OCI-LY3 (cell line): ENCODE data around the gene TMEM178A.
A peak's percentile ranks its signal among the peaks of the same experiment; 100 is the strongest.

Experiments
- H2AFZ ChIP-seq: fragments of 200-600, 300-600 bp; shearing (Covaris generic); 2 replicates; pipeline ENCODE4 v1.6.0; 2014; ENCODE audit warnings: antibody characterized with exemption, low read depth, low read length
- H3K27ac ChIP-seq: fragments of 200-600, 300-600 bp; sonication (generic); 2 replicates; pipeline ENCODE4 v1.5.1; 2014; ENCODE audit warnings: mild to moderate bottlenecking, low read length, moderate library complexity, mixed read lengths
- H3K27me3 ChIP-seq: fragments of 200-600, 300-600 bp; sonication (generic); 2 replicates; pipeline ENCODE4 v1.6.1; 2014; ENCODE audit warnings: low read depth, low read length, mixed read lengths
- H3K36me3 ChIP-seq: fragments of 200-600, 300-600 bp; sonication (generic); replicated peaks from 2 replicates; pipeline ENCODE3; 2014; ENCODE audit warnings: low read depth, low read length, mixed read lengths
- H3K4me1 ChIP-seq: fragments of 300-600, 200-600 bp; sonication (generic); 2 replicates; pipeline ENCODE4 v1.6.1; 2014; ENCODE audit warnings: low read length, mixed read lengths
- H3K4me2 ChIP-seq: fragments of 200-600, 300-600 bp; sonication (generic); 2 replicates; pipeline ENCODE4 v1.6.1; 2014; ENCODE audit warnings: low read length, mixed read lengths
- H3K4me3 ChIP-seq: fragments of 300-600, 200-600 bp; sonication (generic); 2 replicates; pipeline ENCODE4 v1.5.1; 2014; ENCODE audit warnings: antibody characterized with exemption, mild to moderate bottlenecking, low read length, moderate library complexity
- H3K79me2 ChIP-seq: fragments of 300-600, 200-600 bp; shearing (Covaris generic); 2 replicates; pipeline ENCODE4 v1.6.1; 2014; ENCODE audit warnings: mild to moderate bottlenecking, low read length, mixed read lengths
- H3K9ac ChIP-seq: fragments of 300-600, 200-600 bp; shearing (Covaris generic); 2 replicates; pipeline ENCODE4 v1.6.0; 2014; ENCODE audit warnings: mild to moderate bottlenecking, low read length, moderate library complexity
- H3K9me3 ChIP-seq: fragments of 200-600, 300-600 bp; shearing (Covaris generic); 2 replicates; pipeline ENCODE4 v1.6.1; 2014; ENCODE audit warnings: low read length, mixed read lengths; ENCODE audit not compliant: insufficient read depth
- H4K20me1 ChIP-seq: fragments of 200-600, 300-600 bp; sonication (generic); 2 replicates; pipeline ENCODE4 v1.6.1; 2016; ENCODE audit warnings: low read length, mixed read lengths; ENCODE audit not compliant: insufficient read depth
- CTCF ChIP-seq: fragments of 200-600, 300-600 bp; sonication (generic); IDR thresholded peaks from 2 replicates; pipeline ENCODE4 v1.5.1; 2014; ENCODE audit warnings: antibody characterized with exemption, low read length, low read depth
- EZH2phosphoT487 ChIP-seq: fragments of 200-600 bp; shearing (Covaris generic); IDR thresholded peaks from 2 replicates; pipeline ENCODE4 v1.6.1; 2018; ENCODE audit warnings: antibody characterized with exemption, mixed run types, low read depth

Gene TMEM178A

GRCh38 chr2:39728941-39729351 lies 63.2 kb downstream of the TMEM178A start:
- no peak overlapping the region for H3K9ac ChIP-seq
- H3K4me1 ChIP-seq = no peaks in the 10 kb centered on the region
- H3K4me3 ChIP-seq = no peak overlapping the region
- H3K4me2 ChIP-seq = no peak overlapping the region
- H3K36me3 ChIP-seq = peaks cover 7% of the 10 kb centered on the region
- peaks cover 25% of the 10 kb centered on the region for H4K20me1 ChIP-seq
- TF ChIP-seq CTCF = peak; percentile 81
- TF ChIP-seq EZH2phosphoT487 = no peak
- H3K27me3 ChIP-seq = peaks cover under 1% of the 10 kb centered on the region; the same call in 1 of the 2 replicates
- H3K9me3 ChIP-seq = no peaks in the 10 kb centered on the region
- H2AFZ ChIP-seq = no peak overlapping the region
- no peak overlapping the region for H3K27ac ChIP-seq
- 0 out of 2 replicates have a peak, but pooled peaks cover under 1% of the 10 kb centered on the region for H3K79me2 ChIP-seq

- no peaks in the 10 kb centered on the region for H3K4me1 ChIP-seq
- H2AFZ ChIP-seq = no peak overlapping the region
- H3K27ac ChIP-seq = no peak overlapping the region
- TF ChIP-seq EZH2phosphoT487 = no peak
- H3K79me2 ChIP-seq = peaks cover 13% of the 10 kb centered on the region
- H3K9ac ChIP-seq = no peak overlapping the region
- H3K4me2 ChIP-seq = no peak overlapping the region
- peaks cover 38% of the 10 kb centered on the region for H4K20me1 ChIP-seq
- no peak overlapping the region for H3K4me3 ChIP-seq
- no peaks in the 10 kb centered on the region for H3K27me3 ChIP-seq
- no peaks in the 10 kb centered on the region for H3K9me3 ChIP-seq
- peaks cover 19% of the 10 kb centered on the region for H3K36me3 ChIP-seq
These were observed 64.6 kb downstream of the TMEM178A start for GRCh38 chr2:39730276-39730675.

GRCh38 chr2:39730685-39731302 lies 65.1 kb downstream of the TMEM178A start:
- Histone ChIP-seq H3K9ac (no peak overlapping the region), H4K20me1 (peaks cover 43% of the 10 kb centered on the region), H3K27me3 (no peaks in the 10 kb centered on the region), H3K4me2 (no peak overlapping the region), H3K4me1 (no peaks in the 10 kb centered on the region), H3K27ac (no peak overlapping the region), H2AFZ (no peak overlapping the region), H3K4me3 (no peak overlapping the region), H3K79me2 (peaks cover 18% of the 10 kb centered on the region), H3K9me3 (no peaks in the 10 kb centered on the region), H3K36me3 (peaks cover 24% of the 10 kb centered on the region)
- TF ChIP-seq CTCF (peak; percentile 78), EZH2phosphoT487 (no peak)

- no peak overlapping the region for H3K4me2 ChIP-seq
- no peak overlapping the region for H3K27ac ChIP-seq
- peaks cover 18% of the 10 kb centered on the region for H3K79me2 ChIP-seq
- H4K20me1 ChIP-seq = peaks cover 45% of the 10 kb centered on the region
- no peak for TF ChIP-seq CTCF
- TF ChIP-seq EZH2phosphoT487 = no peak
- no peak overlapping the region for H3K4me3 ChIP-seq
- no peaks in the 10 kb centered on the region for H3K27me3 ChIP-seq
- no peaks in the 10 kb centered on the region for H3K9me3 ChIP-seq
- H2AFZ ChIP-seq = no peak overlapping the region
- peaks cover 29% of the 10 kb centered on the region for H3K36me3 ChIP-seq
- no peak overlapping the region for H3K9ac ChIP-seq
- H3K4me1 ChIP-seq = no peaks in the 10 kb centered on the region
These were observed 65.8 kb downstream of the TMEM178A start for GRCh38 chr2:39731546-39731945.

- no peak for TF ChIP-seq CTCF
- no peak for TF ChIP-seq EZH2phosphoT487
- Histone ChIP-seq H3K27me3 (no peaks in the 10 kb centered on the region), H3K9me3 (no peaks in the 10 kb centered on the region)
These were observed 66.8 kb downstream of the TMEM178A start for GRCh38 chr2:39732482-39732881.

More at GRCh38 chr2:39732482-39732881, 66.8 kb downstream of the TMEM178A start:
- Histone ChIP-seq H4K20me1 (peaks cover 45% of the 10 kb centered on the region), H3K4me1 (no peaks in the 10 kb centered on the region), H3K4me3 (no peak overlapping the region), H2AFZ (no peak overlapping the region), H3K36me3 (peaks cover 36% of the 10 kb centered on the region), H3K4me2 (no peak overlapping the region), H3K9ac (no peak overlapping the region), H3K27ac (no peak overlapping the region), H3K79me2 (peaks cover 18% of the 10 kb centered on the region)
